Gastrocnemius medialis (tissue), 4 donors: Measurements from ENCODE around the gene MYL6.

Experiments
- POLR2A ChIP-seq, 2 donors: fragments of 450-650 bp; IDR thresholded peaks; one replicate each; pipeline ENCODE4 v1.6.1; 2017; ENCODE audit warnings: antibody characterized with exemption in 2 of 2, mild to moderate bottlenecking in 2 of 2, moderate library complexity in 2 of 2
- TF ChIP-seq, protein P1 (sequence below), 5 experiments: fragments of 450-650 bp in 3 of 5; fragments of 200-600 bp in 2 of 5; sonication (generic) in 2 of 5; IDR thresholded peaks in 4 of 5; conservative IDR thresholded peaks in 1 of 5; 1 replicate in 4 of 5; 2 replicates in 1 of 5; pipeline ENCODE4 v1.5.1; 2016 to 2019; ENCODE audit warnings: antibody characterized with exemption in 5 of 5, mild to moderate bottlenecking in 3 of 5, moderate library complexity in 3 of 5

DNA sequence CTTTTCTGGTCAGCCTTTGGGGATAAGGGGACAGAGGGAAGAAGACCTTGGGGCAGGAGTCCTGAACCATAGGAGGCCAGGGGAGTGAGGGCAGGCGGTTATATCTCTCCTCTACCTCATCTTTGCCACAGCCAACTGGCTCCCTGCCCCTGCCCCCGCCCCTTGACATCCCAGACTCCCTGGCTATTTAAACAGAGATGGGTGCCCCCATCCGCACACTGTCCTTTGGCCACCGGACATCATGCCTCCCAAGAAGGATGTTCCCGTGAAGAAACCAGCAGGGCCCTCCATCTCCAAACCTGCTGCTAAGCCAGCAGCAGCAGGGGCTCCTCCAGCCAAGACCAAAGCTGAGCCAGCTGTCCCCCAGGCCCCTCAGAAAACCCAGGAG lies 4.5 kb upstream of the MYL6 start:
- TF ChIP-seq POLR2A (IDR thresholded peaks at IDR 0.05), result no peak
- TF ChIP-seq, protein P1, sequence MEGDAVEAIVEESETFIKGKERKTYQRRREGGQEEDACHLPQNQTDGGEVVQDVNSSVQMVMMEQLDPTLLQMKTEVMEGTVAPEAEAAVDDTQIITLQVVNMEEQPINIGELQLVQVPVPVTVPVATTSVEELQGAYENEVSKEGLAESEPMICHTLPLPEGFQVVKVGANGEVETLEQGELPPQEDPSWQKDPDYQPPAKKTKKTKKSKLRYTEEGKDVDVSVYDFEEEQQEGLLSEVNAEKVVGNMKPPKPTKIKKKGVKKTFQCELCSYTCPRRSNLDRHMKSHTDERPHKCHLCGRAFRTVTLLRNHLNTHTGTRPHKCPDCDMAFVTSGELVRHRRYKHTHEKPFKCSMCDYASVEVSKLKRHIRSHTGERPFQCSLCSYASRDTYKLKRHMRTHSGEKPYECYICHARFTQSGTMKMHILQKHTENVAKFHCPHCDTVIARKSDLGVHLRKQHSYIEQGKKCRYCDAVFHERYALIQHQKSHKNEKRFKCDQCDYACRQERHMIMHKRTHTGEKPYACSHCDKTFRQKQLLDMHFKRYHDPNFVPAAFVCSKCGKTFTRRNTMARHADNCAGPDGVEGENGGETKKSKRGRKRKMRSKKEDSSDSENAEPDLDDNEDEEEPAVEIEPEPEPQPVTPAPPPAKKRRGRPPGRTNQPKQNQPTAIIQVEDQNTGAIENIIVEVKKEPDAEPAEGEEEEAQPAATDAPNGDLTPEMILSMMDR (IDR thresholded peaks at IDR 0.05 in 4 of 5, conservative IDR thresholded peaks at IDR 0.05 in 1 of 5), result no peak
